ENCODE data around the gene RBP4.

GRCh38 chr10:93620925-93621324, 19.9 kb upstream of the RBP4 start:
- no peak for TF ChIP-seq CTCF (IDR thresholded peaks at IDR 0.05)
- no peak for TF ChIP-seq POLR2A (IDR thresholded peaks at IDR 0.05)

Data from adrenal gland (tissue), 5 donors.